HCT116 (cell line): ENCODE results near the gene CAPZB. TPM values are rescaled to one million over a fixed set of nuclear protein-coding genes. Genes with fewer than 3 reads are reported as not detected.

Experiments used
- ATAC-seq: fragments of 200-7000 bp; cut with Tn5 transposase; 2 replicates; pipeline ENCODE4 v1.9.1; 2020; ENCODE audit warnings: mild to moderate bottlenecking, moderate library complexity
- BruUV-seq: library from RNA; stranded (reverse); fragments of 400-500 nt; replicated peaks from 2 replicates; lab custom pipeline; 2021; lab: Mats Ljungman, UMichigan
- CTCF ChIA-PET: fragments of 300-600 bp; sonication (Branson Sonifier 250); formaldehyde crosslinking; loops from one replicate; lab custom pipeline; 2021; ENCODE audit warnings: antibody characterized with exemption; lab: Charles Lee
- POLR2A ChIA-PET: fragments of 300-600, 350-600 bp; sonication (Branson Sonifier 250); formaldehyde crosslinking; loops from one replicate; lab custom pipeline; 2021; ENCODE audit warnings: antibody characterized with exemption; lab: Charles Lee
- RAD21 ChIA-PET, 2 experiments: fragments of 300-600 bp; sonication (Branson Sonifier 250); formaldehyde crosslinking; loops; one replicate each; lab custom pipeline; 2023; ENCODE audit warnings: low total read pairs in 2 of 2; ENCODE audit not compliant: uncharacterized antibody in 2 of 2, unreplicated experiment in 2 of 2, low non-redundant PET in 1 of 2; lab: Charles Lee
- DNase-seq: peaks from one replicate; pipeline ENCODE4 v3.0.0-alpha.2; 2010; ENCODE audit warnings: low read depth, low spot score
- H2AFZ ChIP-seq: fragments of 200-600 bp; shearing (Covaris generic), sonication (generic); 2 replicates; pipeline ENCODE4 v1.6.1; 2017; ENCODE audit warnings: low read depth, mixed run types, mixed read lengths, antibody characterized with exemption, low read length; ENCODE audit not compliant: poor library complexity, severe bottlenecking
- H3K27ac ChIP-seq: 2 replicates; pipeline ENCODE4 v1.5.1; 2012; ENCODE audit warnings: low read depth, low read length
- H3K27me3 ChIP-seq: fragments of 200-600 bp; sonication (generic); 2 replicates; pipeline ENCODE4 v1.6.1; 2016; ENCODE audit warnings: mixed run types, low read length, mixed read lengths; ENCODE audit not compliant: insufficient read depth
- H3K36me3 ChIP-seq, 2 experiments: fragments of 200-500 bp in 1 of 2; fragments of 200-600 bp in 1 of 2; sonication (Bioruptor generic) in 1 of 2; sonication (generic) in 1 of 2; 2 replicates each; pipeline versions ENCODE4 v1.5.1 to v1.6.1; 2014 to 2016; ENCODE audit warnings: low read length in 2 of 2, inconsistent platforms in 1 of 2, mixed read lengths in 1 of 2, mixed run types in 1 of 2; ENCODE audit not compliant: insufficient read depth in 2 of 2, control insufficient read depth in 1 of 2
- H3K4me1 ChIP-seq, 2 experiments: fragments of 200-600 bp in 1 of 2; sonication (generic) in 1 of 2; 2 replicates each; pipeline versions ENCODE4 v1.5.1 to v1.6.1; 2012 to 2017; ENCODE audit warnings: low read length in 2 of 2, inconsistent platforms in 1 of 2, mild to moderate bottlenecking in 1 of 2, mixed read lengths in 1 of 2, mixed run types in 1 of 2, moderate library complexity in 1 of 2; ENCODE audit not compliant: insufficient read depth in 2 of 2, control insufficient read depth in 1 of 2
- H3K4me2 ChIP-seq: fragments of 200-600 bp; sonication (generic); 2 replicates; pipeline ENCODE4 v1.6.1; 2017; ENCODE audit warnings: mixed run types, low read length, mixed read lengths
- H3K4me3 ChIP-seq, 2 experiments: fragments of 200-600 bp in 1 of 2; sonication (generic) in 1 of 2; replicated peaks in 1 of 2; 2 replicates each; pipeline ENCODE4 v1.5.1; 2011 to 2016; ENCODE audit warnings: low read length in 2 of 2, control low read depth in 1 of 2, low read depth in 1 of 2, mild to moderate bottlenecking in 1 of 2, mixed read lengths in 1 of 2, mixed run types in 1 of 2
- H3K79me2 ChIP-seq: fragments of 200-600 bp; sonication (generic); 2 replicates; pipeline ENCODE4 v1.6.1; 2017; ENCODE audit warnings: mild to moderate bottlenecking, mixed run types, low read length, moderate library complexity, mixed read lengths; ENCODE audit not compliant: insufficient read depth
- H3K9ac ChIP-seq: fragments of 200-600 bp; sonication (generic); 2 replicates; pipeline ENCODE4 v1.6.1; 2016; ENCODE audit warnings: low read length, mixed read lengths
- H3K9me2 ChIP-seq: fragments of 200-600 bp; sonication (generic), shearing (Covaris generic); 2 replicates; pipeline ENCODE4 v1.6.1; 2017; ENCODE audit warnings: mixed run types, mild to moderate bottlenecking, moderate library complexity; ENCODE audit not compliant: insufficient read depth
- H3K9me3 ChIP-seq, 2 experiments: fragments of 200-500 bp in 1 of 2; fragments of 200-600 bp in 1 of 2; sonication (Bioruptor generic) in 1 of 2; sonication (generic) in 1 of 2; 2 replicates each; pipeline ENCODE4 v1.6.1; 2014 to 2017; ENCODE audit warnings: low read length in 2 of 2, mixed read lengths in 2 of 2, inconsistent platforms in 1 of 2, low read depth in 1 of 2, mild to moderate bottlenecking in 1 of 2, mixed run types in 1 of 2, moderate library complexity in 1 of 2; ENCODE audit not compliant: control insufficient read depth in 1 of 2, insufficient read depth in 1 of 2
- H4K20me1 ChIP-seq: fragments of 200-600 bp; sonication (generic), shearing (Covaris generic); 2 replicates; pipeline ENCODE4 v1.6.1; 2017; ENCODE audit warnings: mixed run types, mild to moderate bottlenecking, moderate library complexity; ENCODE audit not compliant: insufficient read depth
- CBX3 ChIP-seq: IDR thresholded peaks from 2 replicates; pipeline ENCODE4 v1.6.1; 2012; ENCODE audit warnings: low read depth
- CEBPB ChIP-seq: IDR thresholded peaks from 2 replicates; pipeline ENCODE4 v1.6.1; 2012; ENCODE audit warnings: low read depth
- CTCF ChIP-seq, 3 experiments: fragments of 200-600 bp in 1 of 3; sonication (generic) in 1 of 3; IDR thresholded peaks in 2 of 3; conservative IDR thresholded peaks in 1 of 3; 2 replicates each; pipeline ENCODE4 v1.5.1; 2012 to 2017; ENCODE audit warnings: low read depth in 2 of 3, low read length in 2 of 3, antibody characterized with exemption in 1 of 3, borderline replicate concordance in 1 of 3, control low read depth in 1 of 3, mild to moderate bottlenecking in 1 of 3, mixed read lengths in 1 of 3, mixed run types in 1 of 3, moderate library complexity in 1 of 3; ENCODE audit not compliant: insufficient read depth in 1 of 3
- EGR1 ChIP-seq: IDR thresholded peaks from 2 replicates; pipeline ENCODE4 v1.6.1; 2012; ENCODE audit warnings: low read depth
- ELF1 ChIP-seq: IDR thresholded peaks from 2 replicates; pipeline ENCODE4 v1.6.1; 2012; ENCODE audit warnings: low read depth, borderline replicate concordance
- EZH2 ChIP-seq: fragments of 200-600 bp; sonication (generic); IDR thresholded peaks from 2 replicates; pipeline ENCODE4 v1.6.1; 2017; ENCODE audit warnings: antibody characterized with exemption, mixed run types
- EZH2phosphoT487 ChIP-seq: fragments of 200-600 bp; IDR thresholded peaks from 2 replicates; pipeline ENCODE4 v1.6.1; 2018; ENCODE audit warnings: antibody characterized with exemption, borderline replicate concordance
- FOSL1 ChIP-seq: IDR thresholded peaks from 2 replicates; pipeline ENCODE4 v1.6.1; 2012; ENCODE audit warnings: low read depth
- MAX ChIP-seq: IDR thresholded peaks from 2 replicates; pipeline ENCODE4 v1.6.1; 2012
- POLR2A ChIP-seq: IDR thresholded peaks from 2 replicates; pipeline ENCODE4 v1.7.0; 2011; ENCODE audit warnings: borderline replicate concordance; ENCODE audit not compliant: insufficient read depth, insufficient read length; ENCODE audit errors: extremely low read depth
- POLR2AphosphoS5 ChIP-seq: IDR thresholded peaks from 2 replicates; pipeline ENCODE4 v1.6.1; 2011; ENCODE audit warnings: mild to moderate bottlenecking, low read depth, low read length, moderate library complexity
- RAD21 ChIP-seq: IDR thresholded peaks from 2 replicates; pipeline ENCODE4 v1.6.1; 2012; ENCODE audit warnings: low read depth, mild to moderate bottlenecking
- REST ChIP-seq: IDR thresholded peaks from 2 replicates; pipeline ENCODE4 v1.6.1; 2012; ENCODE audit warnings: low read depth
- SP1 ChIP-seq: IDR thresholded peaks from 2 replicates; pipeline ENCODE4 v1.6.1; 2012; ENCODE audit warnings: low read depth
- SRF ChIP-seq: IDR thresholded peaks from 2 replicates; pipeline ENCODE4 v1.6.1; 2012; ENCODE audit warnings: low read depth
- TCF7L2 ChIP-seq: IDR thresholded peaks from 2 replicates; pipeline ENCODE4 v1.7.0; 2011; ENCODE audit warnings: borderline replicate concordance, inconsistent platforms; ENCODE audit not compliant: insufficient read depth, insufficient read length; ENCODE audit errors: extremely low read depth
- YY1 ChIP-seq: IDR thresholded peaks from 2 replicates; pipeline ENCODE4 v1.6.1; 2011; ENCODE audit warnings: low read length, low read depth, moderate library complexity, mild to moderate bottlenecking; ENCODE audit not compliant: insufficient replicate concordance; ENCODE audit errors: extremely low read depth
- ZBTB33 ChIP-seq: IDR thresholded peaks from 2 replicates; pipeline ENCODE4 v1.6.1; 2011; ENCODE audit warnings: mild to moderate bottlenecking, low read length, moderate library complexity; ENCODE audit not compliant: insufficient replicate concordance; ENCODE audit errors: extremely low read depth
- ZFX ChIP-seq: fragments of 450-650 bp; IDR thresholded peaks from 2 replicates; pipeline ENCODE4 v1.6.1; 2017
- ZNF274 ChIP-seq: fragments of 200-500 bp; sonication (Bioruptor generic); IDR thresholded peaks from 2 replicates; pipeline ENCODE4 v1.6.1; 2014; ENCODE audit warnings: mild to moderate bottlenecking, low read depth, low read length, inconsistent platforms
- intact Hi-C: fragments of 100-400 bp; cut with micrococcal nuclease; formaldehyde crosslinking; loops from 2 replicates; pipeline ENCODE4 v1.10.0; 2022
- total RNA-seq: library from RNA; stranded (reverse); gene quantifications from one replicate; pipeline ENCODE4 v1.2.1, GENCODE V29; 2021; ENCODE audit not compliant: unreplicated experiment

The CAPZB gene
- total RNA-seq, 1 experiment from 2014 or later = 203 TPM

DNA sequence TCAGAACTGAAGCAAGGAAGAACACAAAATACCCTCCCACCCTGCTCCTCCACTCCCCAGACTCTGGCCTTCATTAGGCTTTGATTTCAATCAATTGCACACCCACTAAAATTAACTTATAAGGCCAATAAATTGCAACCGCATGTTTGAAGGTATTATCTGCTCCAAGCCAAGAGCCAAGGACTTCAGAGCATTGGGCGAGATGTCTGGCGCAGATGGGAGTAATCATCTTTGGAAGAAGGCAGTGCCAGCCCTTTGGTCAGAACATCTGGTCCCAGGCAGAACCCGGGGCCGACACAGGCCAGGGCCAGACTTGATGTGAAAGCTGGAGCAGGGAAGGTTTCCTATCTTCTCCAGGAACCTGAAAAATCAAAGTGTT is 113.2 kb downstream of the CAPZB start:
- BruUV-seq = no TSS peak
- H3K9me2 ChIP-seq = no peaks in the 10 kb centered on the region

More for the DNA sequence above, 113.2 kb downstream of the CAPZB start:
- TF ChIP-seq POLR2AphosphoS5 (no peak), EGR1 (no peak), REST (no peak), ZBTB33 (no peak), CBX3 (no peak), CTCF (IDR thresholded peaks at IDR 0.05 in 2 of 3, conservative IDR thresholded peaks at IDR 0.05 in 1 of 3; ENCODE audit: borderline replicate concordance in 1 of 3, insufficient read depth in 1 of 3, low read depth in 2 of 3, low read length in 2 of 3) (no peak), FOSL1 (no peak), ZFX (no peak), SP1 (no peak), ELF1 (no peak), EZH2phosphoT487 (no peak), RAD21 (no peak), TCF7L2 (no peak), SRF (no peak), EZH2 (no peak), ZNF274 (no peak), POLR2A (no peak), MAX (no peak), CEBPB (no peak), YY1 (no peak)
- Histone ChIP-seq H3K9me3 (no peaks in the 10 kb centered on the region), H3K27ac (no peak overlapping the region), H3K27me3 (no peaks in the 10 kb centered on the region), H4K20me1 (no peaks in the 10 kb centered on the region), H3K79me2 (peaks cover 3% of the 10 kb centered on the region; the same call in 1 of the 2 replicates), H2AFZ (no peak overlapping the region), H3K9ac (no peak overlapping the region), H3K4me2 (no peak overlapping the region), H3K4me1 (no peaks in the 10 kb centered on the region), H3K4me3 (no peak overlapping the region), H3K36me3 (peaks cover 0 to 16% of the 10 kb centered on the region in 2 experiments; a peak in 2 of 4 replicates)
- CTCF ChIA-PET = no interaction called here
- no peak for ATAC-seq
- RAD21 ChIA-PET = no interaction called here
- no peak for DNase-seq
- intact Hi-C loops = no loop called here
- POLR2A ChIA-PET = no interaction called here
